ENCODE measurements around the gene VPS52. TPM values are rescaled to one million over a fixed set of nuclear protein-coding genes. Genes with fewer than 3 reads are reported as not detected.

Gene VPS52
- total and polyA plus RNA-seq, 9 of the 15 experiments (the other 6 are each of a cell fraction or from before 2014, with no cell fraction given) = 24.4 to 103 (median 40.2) TPM

DNA sequence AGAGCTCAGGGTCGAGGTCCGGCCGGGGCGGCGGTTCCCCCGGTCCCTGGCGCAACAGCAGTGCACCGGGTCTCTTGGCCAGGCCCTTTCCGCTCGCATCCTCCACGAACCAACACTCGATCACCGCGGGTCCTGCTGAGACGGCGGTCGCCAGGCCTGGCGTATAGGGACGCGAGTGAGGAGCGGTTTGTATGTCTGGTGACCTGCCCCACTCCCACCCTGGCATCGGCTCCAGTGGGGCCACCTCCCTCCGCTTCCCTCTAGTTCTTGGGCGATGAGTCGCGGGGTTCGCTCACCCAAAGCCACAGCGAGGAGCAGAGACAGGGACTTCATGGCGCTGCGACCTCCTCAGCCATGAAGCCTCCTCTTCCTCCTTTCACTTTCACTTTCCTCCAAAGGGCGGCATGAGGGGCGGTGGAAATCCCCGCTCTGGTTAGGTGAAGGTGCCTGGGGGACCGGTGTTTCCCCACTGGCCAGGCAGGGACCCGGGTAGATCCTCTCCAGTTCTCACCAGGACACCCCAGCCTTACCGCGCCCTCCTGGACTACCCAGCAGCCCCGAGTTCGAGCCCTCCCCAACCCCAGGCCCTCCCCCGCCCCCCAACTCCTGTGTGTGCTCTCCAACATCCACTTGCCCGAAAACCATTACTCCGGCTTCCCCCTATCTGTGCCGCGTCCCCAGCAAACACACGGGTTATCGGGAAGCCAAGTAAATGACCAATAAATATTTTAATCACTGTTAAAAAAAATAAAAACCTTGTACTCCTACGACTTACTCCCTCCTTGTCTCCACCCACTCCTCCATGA, 42.2 kb upstream of the VPS52 start, which contains the start of gene TAPBP (continued):
- no peak for TF ChIP-seq NR2C1 (IDR thresholded peaks at IDR 0.05)
- peak; percentile 18 for TF ChIP-seq NR2C1 (tag; IDR thresholded peaks at IDR 0.05)
- 0 out of 2 replicates have a peak, but pooled peaks have one; percentile 35 for TF ChIP-seq ZNF143 (CRISPR knock-in tag; IDR thresholded peaks at IDR 0.05)
- TF ChIP-seq KAT7 (CRISPR knock-in tag; IDR thresholded peaks at IDR 0.05; ENCODE audit: borderline replicate concordance) = 0 out of 2 replicates have a peak, but pooled peaks have one; percentile 96
- TF ChIP-seq ELF2 (CRISPR knock-in tag; IDR thresholded peaks at IDR 0.05) = peak; percentile 37; the same call in 1 of the 2 replicates
- 0 out of 2 replicates have a peak, but pooled peaks have one; percentile 11 for TF ChIP-seq SOX6 (IDR thresholded peaks at IDR 0.05)
- TF ChIP-seq STAG1 (CRISPR knock-in tag; IDR thresholded peaks at IDR 0.05; ENCODE audit: borderline replicate concordance) = no peak
- TF ChIP-seq ZNF12 (CRISPR knock-in tag; IDR thresholded peaks at IDR 0.05) = no peak
- peak in 1 of 2 experiments; percentile 21; a peak in 1 of 4 replicates for TF ChIP-seq TEAD1 (CRISPR knock-in tag; IDR thresholded peaks at IDR 0.05)
- TF ChIP-seq FOXP1 (CRISPR knock-in tag; IDR thresholded peaks at IDR 0.05) = peak; percentile 76
- TF ChIP-seq, protein P1, sequence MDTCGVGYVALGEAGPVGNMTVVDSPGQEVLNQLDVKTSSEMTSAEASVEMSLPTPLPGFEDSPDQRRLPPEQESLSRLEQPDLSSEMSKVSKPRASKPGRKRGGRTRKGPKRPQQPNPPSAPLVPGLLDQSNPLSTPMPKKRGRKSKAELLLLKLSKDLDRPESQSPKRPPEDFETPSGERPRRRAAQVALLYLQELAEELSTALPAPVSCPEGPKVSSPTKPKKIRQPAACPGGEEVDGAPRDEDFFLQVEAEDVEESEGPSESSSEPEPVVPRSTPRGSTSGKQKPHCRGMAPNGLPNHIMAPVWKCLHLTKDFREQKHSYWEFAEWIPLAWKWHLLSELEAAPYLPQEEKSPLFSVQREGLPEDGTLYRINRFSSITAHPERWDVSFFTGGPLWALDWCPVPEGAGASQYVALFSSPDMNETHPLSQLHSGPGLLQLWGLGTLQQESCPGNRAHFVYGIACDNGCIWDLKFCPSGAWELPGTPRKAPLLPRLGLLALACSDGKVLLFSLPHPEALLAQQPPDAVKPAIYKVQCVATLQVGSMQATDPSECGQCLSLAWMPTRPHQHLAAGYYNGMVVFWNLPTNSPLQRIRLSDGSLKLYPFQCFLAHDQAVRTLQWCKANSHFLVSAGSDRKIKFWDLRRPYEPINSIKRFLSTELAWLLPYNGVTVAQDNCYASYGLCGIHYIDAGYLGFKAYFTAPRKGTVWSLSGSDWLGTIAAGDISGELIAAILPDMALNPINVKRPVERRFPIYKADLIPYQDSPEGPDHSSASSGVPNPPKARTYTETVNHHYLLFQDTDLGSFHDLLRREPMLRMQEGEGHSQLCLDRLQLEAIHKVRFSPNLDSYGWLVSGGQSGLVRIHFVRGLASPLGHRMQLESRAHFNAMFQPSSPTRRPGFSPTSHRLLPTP (IDR thresholded peaks at IDR 0.05; ENCODE audit: borderline replicate concordance, extremely low read depth, insufficient read length) = peak; percentile 18
- peak; percentile 67; the same call in 1 of the 2 replicates for TF ChIP-seq NR2C2 (CRISPR knock-in tag; IDR thresholded peaks at IDR 0.05)
- no peak for TF ChIP-seq NR2C2 (tag; IDR thresholded peaks at IDR 0.05)
- TF ChIP-seq, protein P2, sequence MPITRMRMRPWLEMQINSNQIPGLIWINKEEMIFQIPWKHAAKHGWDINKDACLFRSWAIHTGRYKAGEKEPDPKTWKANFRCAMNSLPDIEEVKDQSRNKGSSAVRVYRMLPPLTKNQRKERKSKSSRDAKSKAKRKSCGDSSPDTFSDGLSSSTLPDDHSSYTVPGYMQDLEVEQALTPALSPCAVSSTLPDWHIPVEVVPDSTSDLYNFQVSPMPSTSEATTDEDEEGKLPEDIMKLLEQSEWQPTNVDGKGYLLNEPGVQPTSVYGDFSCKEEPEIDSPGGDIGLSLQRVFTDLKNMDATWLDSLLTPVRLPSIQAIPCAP (CRISPR knock-in tag; IDR thresholded peaks at IDR 0.05; ENCODE audit: borderline replicate concordance) = peak; percentile 77; the same call in 1 of the 2 replicates
- TF ChIP-seq ETV5 (CRISPR knock-in tag; IDR thresholded peaks at IDR 0.05; ENCODE audit: low read depth) = no peak
- TF ChIP-seq ARID2 (IDR thresholded peaks at IDR 0.05) = no peak; the same call in 1 of the 2 replicates
- TF ChIP-seq KLF1 (tag; IDR thresholded peaks at IDR 0.05) = no peak
- TF ChIP-seq, protein P3, sequence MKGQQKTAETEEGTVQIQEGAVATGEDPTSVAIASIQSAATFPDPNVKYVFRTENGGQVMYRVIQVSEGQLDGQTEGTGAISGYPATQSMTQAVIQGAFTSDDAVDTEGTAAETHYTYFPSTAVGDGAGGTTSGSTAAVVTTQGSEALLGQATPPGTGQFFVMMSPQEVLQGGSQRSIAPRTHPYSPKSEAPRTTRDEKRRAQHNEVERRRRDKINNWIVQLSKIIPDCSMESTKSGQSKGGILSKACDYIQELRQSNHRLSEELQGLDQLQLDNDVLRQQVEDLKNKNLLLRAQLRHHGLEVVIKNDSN (CRISPR knock-in tag; IDR thresholded peaks at IDR 0.05) = 0 out of 2 replicates have a peak, but pooled peaks have one; percentile 13
- TF ChIP-seq CBFB (CRISPR knock-in tag; IDR thresholded peaks at IDR 0.05) = peak; percentile 87
- 0 out of 2 replicates have a peak, but pooled peaks have one; percentile 7 for TF ChIP-seq POLR2H (tag; IDR thresholded peaks at IDR 0.05; ENCODE audit: low read depth)
- TF ChIP-seq ZBTB8A (IDR thresholded peaks at IDR 0.05; ENCODE audit: partially characterized antibody) = no peak
- TF ChIP-seq RFX7 (CRISPR knock-in tag; IDR thresholded peaks at IDR 0.05) = peak; percentile 83
- TF ChIP-seq JUN (IDR thresholded peaks at IDR 0.05; ENCODE audit: borderline replicate concordance, low read depth, low read length) = no peak
- no peak for TF ChIP-seq JUN (CRISPR knock-in tag; IDR thresholded peaks at IDR 0.05; ENCODE audit: borderline replicate concordance)
